ENCODE results near the gene NDUFS8.

DNA sequence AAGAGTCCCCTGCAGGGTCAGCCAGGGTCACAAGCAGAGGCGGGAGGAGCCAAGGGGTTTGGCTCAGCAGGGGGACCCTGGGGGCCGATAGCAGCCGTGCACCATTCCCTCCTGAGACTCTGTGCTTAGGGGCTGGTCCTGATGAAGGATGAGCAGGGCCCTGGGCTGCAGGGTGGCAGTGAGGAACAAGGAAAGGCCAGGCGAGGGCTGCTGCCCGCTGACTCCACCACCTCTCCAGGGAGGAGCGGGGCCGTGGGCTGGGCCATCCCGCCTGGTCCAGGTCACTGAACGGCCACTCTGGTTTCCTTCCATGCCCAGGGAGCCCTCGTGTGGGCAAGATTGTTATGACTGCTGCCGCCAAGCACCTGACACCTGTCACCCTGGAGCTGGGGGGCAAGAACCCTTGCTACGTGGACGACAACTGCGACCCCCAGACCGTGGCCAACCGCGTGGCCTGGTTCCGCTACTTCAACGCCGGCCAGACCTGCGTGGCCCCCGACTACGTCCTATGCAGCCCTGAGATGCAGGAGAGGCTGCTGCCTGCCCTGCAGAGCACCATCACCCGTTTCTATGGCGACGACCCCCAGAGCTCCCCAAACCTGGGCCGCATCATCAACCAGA, 9.2 kb upstream of the NDUFS8 start:
- TF ChIP-seq TAF1 (IDR thresholded peaks at IDR 0.05; ENCODE audit: borderline replicate concordance, low read depth, low read length) (no peak), CBX5 (IDR thresholded peaks at IDR 0.05; ENCODE audit: low read depth) (no peak), CTCF (IDR thresholded peaks at IDR 0.05 in 2 of 3, conservative IDR thresholded peaks at IDR 0.05 in 1 of 3; ENCODE audit: control insufficient read depth in 2 of 3, extremely low read depth in 1 of 3, insufficient read depth in 1 of 3, low read depth in 3 of 3, low read length in 3 of 3) (peak; percentile 11 to 41 (median 26); a peak in 3 of 6 replicates), FOXK2 (IDR thresholded peaks at IDR 0.05) (no peak), RELA (IDR thresholded peaks at IDR 0.05; ENCODE audit: borderline replicate concordance, partially characterized antibody) (no peak), POLR2AphosphoS5 (IDR thresholded peaks at IDR 0.05; ENCODE audit: low read length) (no peak)
- TF ChIP-seq, protein P1, sequence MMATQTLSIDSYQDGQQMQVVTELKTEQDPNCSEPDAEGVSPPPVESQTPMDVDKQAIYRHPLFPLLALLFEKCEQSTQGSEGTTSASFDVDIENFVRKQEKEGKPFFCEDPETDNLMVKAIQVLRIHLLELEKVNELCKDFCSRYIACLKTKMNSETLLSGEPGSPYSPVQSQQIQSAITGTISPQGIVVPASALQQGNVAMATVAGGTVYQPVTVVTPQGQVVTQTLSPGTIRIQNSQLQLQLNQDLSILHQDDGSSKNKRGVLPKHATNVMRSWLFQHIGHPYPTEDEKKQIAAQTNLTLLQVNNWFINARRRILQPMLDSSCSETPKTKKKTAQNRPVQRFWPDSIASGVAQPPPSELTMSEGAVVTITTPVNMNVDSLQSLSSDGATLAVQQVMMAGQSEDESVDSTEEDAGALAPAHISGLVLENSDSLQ (IDR thresholded peaks at IDR 0.05): no peak

Measured in GM12878 (cell line).